Skeletal muscle tissue (tissue), 4 donors: ENCODE measurements around the gene MYORG. TPM values are rescaled to one million over a fixed set of nuclear protein-coding genes. Genes with fewer than 3 reads are reported as not detected.

Source experiments
- H3K27ac ChIP-seq: one replicate; pipeline ENCODE4 v1.7.0; 2013; ENCODE audit warnings: mild to moderate bottlenecking, low read depth, low read length, inconsistent platforms
- H3K27me3 ChIP-seq, 3 donors: one replicate each; pipeline ENCODE4 v1.7.0; 2013; ENCODE audit warnings: low read length in 3 of 3; ENCODE audit not compliant: control insufficient read depth in 3 of 3, insufficient read depth in 3 of 3
- H3K36me3 ChIP-seq, 3 donors: one replicate each; pipeline ENCODE4 v1.7.0; 2013; ENCODE audit warnings: low read length in 3 of 3; ENCODE audit not compliant: control insufficient read depth in 3 of 3, insufficient read depth in 3 of 3
- H3K4me1 ChIP-seq, 3 donors: one replicate each; pipeline ENCODE4 v1.7.0; 2013; ENCODE audit warnings: low read length in 3 of 3, mild to moderate bottlenecking in 3 of 3; ENCODE audit not compliant: control insufficient read depth in 3 of 3, insufficient read depth in 3 of 3
- H3K4me3 ChIP-seq, 3 donors: one replicate each; pipeline ENCODE4 v1.7.0; 2013; ENCODE audit warnings: low read length in 3 of 3
- H3K9ac ChIP-seq, 3 donors: one replicate each; pipeline ENCODE4 v1.7.0; 2013; ENCODE audit warnings: low read length in 3 of 3, mild to moderate bottlenecking in 3 of 3, moderate library complexity in 2 of 3, low read depth in 1 of 3
- H3K9me3 ChIP-seq, 3 donors: one replicate each; pipeline ENCODE4 v1.7.0; 2013; ENCODE audit warnings: low read length in 3 of 3; ENCODE audit not compliant: control insufficient read depth in 3 of 3
- total RNA-seq: library from RNA; depleted of rRNA; stranded (reverse); fragments of >200 nt; gene quantifications from one replicate; pipeline ENCODE4 v1.2.3, GENCODE V29; 2014
- donor health status: Osteomylitis.

Gene MYORG
- total RNA-seq, 1 donor from 2014 or later, result 4.2 TPM

DNA sequence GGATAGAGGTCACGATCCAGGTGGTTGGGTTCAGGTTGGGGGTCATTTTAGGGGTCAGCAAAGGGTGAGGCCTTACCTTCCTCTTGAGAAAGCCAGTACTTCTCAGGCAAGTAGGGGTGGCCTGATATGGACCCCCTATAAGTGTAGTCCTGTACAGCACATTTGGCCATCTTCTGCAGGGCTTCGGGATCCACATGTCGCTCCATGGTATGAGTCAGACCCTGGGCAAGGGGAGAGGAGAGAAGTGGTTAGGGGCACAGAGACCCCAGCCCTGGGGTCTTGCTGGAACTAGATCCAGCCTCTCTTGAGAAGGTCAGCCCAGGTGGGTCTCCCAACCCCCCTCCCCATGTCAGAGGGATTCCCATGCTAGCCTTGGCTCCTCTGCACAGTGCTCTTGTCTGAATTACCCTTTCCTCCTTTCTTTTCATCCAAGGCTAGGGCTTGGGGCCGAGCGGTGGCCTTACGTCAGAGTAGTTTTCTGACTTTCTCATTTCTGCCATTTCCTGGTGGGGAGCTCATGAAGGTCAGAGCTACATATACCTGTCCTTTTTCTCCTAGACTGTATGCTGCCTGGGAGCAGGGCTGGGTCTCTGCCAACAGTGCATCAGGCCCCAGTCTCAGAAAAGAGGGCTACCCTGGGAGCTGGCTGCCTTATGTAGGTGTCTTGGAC is 9.0 kb upstream of the MYORG start:
- Histone ChIP-seq H3K9me3 (no peaks in the 10 kb centered on the region), H3K4me1 (peaks cover 6 to 7% (median 6%) of the 10 kb centered on the region in 3 donors), H3K4me3 (no peak overlapping the region), H3K9ac (no peak overlapping the region), H3K27me3 (no peaks in the 10 kb centered on the region), H3K36me3 (no peaks in the 10 kb centered on the region), H3K27ac (no peak overlapping the region)

DNA sequence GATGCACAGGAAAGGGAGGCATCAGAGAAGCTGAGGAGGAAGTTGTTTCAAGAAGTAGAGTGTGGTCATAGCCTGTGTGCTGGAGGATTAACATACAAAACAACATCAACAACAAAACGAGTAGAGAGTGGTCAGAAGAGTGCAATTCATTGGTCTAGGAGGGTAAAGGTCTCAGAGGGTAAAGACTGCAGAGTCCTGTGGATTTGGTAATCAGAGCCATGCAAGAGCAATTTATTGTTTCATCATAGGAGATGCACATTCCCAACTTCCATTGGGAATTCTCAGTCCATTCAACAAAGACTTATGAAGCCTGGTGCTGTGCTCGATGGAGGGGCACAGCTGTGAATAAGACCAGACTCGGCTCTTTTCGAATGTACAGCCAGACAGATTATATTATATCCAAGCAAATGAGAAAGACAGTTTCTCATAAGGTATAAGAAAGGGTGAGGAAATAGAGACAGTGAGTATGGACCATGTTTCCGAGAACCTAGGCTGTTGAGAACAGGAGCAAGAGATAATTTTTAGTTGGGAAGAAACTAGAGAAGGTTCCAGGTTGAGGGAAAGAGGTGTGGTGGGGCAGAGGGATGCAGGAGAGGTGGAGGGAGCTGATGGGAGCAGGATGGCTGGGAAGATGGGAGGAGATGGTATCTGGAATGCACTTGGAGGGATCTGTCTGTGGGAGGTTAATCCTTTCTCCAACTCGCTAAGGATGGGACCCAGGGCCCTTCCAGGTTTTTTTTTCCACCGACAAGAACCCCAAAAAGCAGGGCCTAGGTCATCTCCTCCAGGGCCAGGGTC is 7.9 kb upstream of the MYORG start:
- Histone ChIP-seq H3K27me3 (no peaks in the 10 kb centered on the region), H3K9ac (no peak overlapping the region), H3K36me3 (no peaks in the 10 kb centered on the region), H3K4me3 (no peak overlapping the region), H3K4me1 (peaks cover 16 to 18% (median 17%) of the 10 kb centered on the region in 3 donors), H3K27ac (no peak overlapping the region), H3K9me3 (no peaks in the 10 kb centered on the region)

DNA sequence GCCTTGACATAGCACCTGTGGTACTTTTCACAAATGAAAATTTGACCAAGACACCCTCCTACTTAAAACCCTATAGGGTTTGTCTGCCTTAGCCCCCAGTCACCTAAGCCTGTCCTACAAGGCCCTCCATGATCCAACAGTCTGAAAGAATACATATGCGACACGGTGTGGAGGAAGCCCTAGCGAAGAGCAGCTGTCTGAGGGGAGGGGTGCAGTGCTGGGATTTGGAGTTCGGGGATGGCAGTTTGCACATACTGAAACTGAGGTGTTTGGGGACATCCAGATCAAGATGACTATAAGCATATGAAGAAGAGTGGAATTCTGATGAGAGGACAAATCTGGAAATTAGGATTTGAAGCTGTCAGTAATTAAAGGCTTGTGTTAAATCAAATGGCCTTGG is 7.2 kb upstream of the MYORG start:
- Histone ChIP-seq H3K4me1 (peaks cover 22 to 24% (median 22%) of the 10 kb centered on the region in 3 donors), H3K9ac (no peak overlapping the region), H3K27ac (no peak overlapping the region), H3K4me3 (no peak overlapping the region), H3K36me3 (no peaks in the 10 kb centered on the region), H3K9me3 (no peaks in the 10 kb centered on the region), H3K27me3 (no peaks in the 10 kb centered on the region)

DNA sequence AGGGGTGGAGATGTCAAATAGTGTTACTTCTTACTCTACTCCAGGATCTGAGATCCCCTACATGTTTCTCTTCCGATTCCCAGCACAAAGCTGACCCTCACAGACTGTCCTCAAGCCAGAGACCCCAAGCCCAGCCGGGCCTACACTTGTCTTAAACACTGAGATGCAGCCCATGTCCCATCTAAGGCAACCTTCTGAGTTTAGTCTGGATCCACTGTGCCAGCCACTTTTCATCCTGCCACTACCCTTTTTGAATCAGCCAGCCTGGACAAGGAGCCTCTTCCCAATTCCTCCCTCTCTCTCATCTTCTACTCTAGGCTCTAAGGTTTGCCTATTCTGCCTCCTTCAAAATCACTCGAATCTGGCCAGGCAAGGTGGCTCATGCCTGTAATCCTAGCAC is 6.2 kb upstream of the MYORG start:
- Histone ChIP-seq H3K9me3 (no peaks in the 10 kb centered on the region), H3K4me3 (no peak overlapping the region), H3K27ac (no peak overlapping the region), H3K4me1 (peaks cover 22 to 24% (median 22%) of the 10 kb centered on the region in 3 donors), H3K27me3 (no peaks in the 10 kb centered on the region), H3K36me3 (no peaks in the 10 kb centered on the region), H3K9ac (no peak overlapping the region)

DNA sequence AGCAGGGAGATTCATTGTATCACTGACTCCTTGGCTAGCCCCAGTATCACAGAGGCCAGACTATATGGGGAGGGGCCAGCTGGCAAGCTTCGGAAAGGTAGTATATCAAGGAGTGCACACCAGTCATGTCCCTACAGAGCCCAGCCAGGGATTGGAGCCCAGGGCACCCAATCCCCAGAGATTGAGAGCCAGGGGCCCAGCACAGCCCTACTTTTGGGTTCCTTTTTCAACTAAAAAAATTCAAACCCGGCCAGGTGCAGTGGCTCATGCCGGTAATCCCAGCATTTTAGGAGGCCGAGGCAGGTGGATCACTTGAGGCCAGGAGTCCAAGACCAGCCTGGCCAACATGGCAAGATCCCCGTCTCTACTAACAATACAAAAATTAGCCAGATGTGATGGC is 5.4 kb upstream of the MYORG start:
- Histone ChIP-seq H3K4me3 (no peak overlapping the region), H3K27ac (no peak overlapping the region), H3K27me3 (no peaks in the 10 kb centered on the region), H3K9ac (no peak overlapping the region), H3K36me3 (no peaks in the 10 kb centered on the region), H3K9me3 (no peaks in the 10 kb centered on the region), H3K4me1 (peaks cover 26 to 28% (median 27%) of the 10 kb centered on the region in 3 donors)

DNA sequence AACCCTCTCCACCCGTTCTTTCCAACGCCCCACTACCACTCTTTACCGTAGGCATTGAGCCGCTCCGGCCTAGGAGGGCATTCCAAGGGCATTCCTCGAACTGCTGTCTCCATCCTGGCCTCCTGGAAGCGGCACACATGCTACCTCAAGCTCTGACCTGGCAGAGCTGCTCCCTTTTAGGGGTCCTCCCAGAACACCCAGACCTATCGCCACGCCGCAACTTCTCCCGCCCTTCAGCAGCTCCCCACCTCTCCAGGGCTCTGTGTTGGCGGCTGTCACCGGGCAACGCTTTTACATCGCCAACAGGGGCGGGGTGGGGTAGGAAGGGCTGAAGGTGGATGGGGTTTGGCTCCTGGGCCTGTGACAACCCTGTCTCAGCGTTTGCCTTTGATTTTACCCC is 4.6 kb upstream of the MYORG start:
- Histone ChIP-seq H3K4me1 (peaks cover 26 to 33% (median 29%) of the 10 kb centered on the region in 3 donors), H3K9me3 (no peaks in the 10 kb centered on the region), H3K27ac (no peak overlapping the region), H3K4me3 (peak overlapping the region; percentile 75 to 87 (median 85)), H3K36me3 (no peaks in the 10 kb centered on the region), H3K9ac (peak overlapping the region; percentile 75 to 84 (median 83)), H3K27me3 (no peaks in the 10 kb centered on the region)

DNA sequence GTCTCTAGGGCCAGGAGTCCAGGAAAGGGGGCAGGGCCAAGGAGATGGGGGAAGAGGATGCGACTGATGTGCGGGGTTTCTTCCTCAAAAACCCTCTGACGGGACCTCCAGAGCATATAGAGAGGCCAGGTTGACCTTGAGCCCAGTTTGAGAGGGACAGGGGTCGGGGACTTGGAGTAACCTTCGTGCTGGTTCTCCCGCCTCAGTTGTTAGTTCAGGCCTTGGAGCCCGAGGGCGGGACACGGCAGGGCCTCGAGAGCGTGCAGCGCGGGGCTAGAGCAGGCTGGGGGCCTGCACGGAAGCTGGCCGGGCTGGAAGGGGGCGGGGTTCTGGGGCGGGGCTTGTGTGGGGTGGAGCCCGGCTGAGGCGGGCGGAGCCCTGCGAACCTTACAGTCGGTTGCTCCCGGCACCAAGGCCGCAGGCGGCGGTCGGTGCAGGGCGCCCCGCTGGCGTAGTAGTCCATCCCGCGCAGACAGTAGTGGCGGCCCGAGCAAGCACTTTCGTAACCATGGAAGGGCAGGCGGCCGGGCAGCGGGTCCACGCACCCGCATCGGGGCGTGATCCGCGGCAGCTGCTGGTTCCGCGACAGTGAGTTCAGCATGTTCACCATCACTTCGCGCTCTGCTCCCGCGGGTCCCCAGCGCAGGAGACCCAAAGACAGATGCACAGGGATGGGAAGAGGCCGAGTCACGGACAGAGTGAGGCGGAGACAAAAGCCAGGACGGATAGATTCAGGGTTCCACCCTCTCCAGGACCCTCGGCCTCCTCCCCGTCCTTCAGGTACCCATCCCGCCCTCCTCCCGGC is 4.0 kb upstream of the MYORG start:
- Histone ChIP-seq H3K9me3 (no peaks in the 10 kb centered on the region), H3K36me3 (no peaks in the 10 kb centered on the region), H3K27ac (peak overlapping the region; percentile 18), H3K9ac (peak overlapping the region; percentile 75 to 84 (median 83)), H3K27me3 (no peaks in the 10 kb centered on the region), H3K4me3 (peak overlapping the region; percentile 75 to 87 (median 85)), H3K4me1 (peaks cover 32 to 39% (median 33%) of the 10 kb centered on the region in 3 donors)

DNA sequence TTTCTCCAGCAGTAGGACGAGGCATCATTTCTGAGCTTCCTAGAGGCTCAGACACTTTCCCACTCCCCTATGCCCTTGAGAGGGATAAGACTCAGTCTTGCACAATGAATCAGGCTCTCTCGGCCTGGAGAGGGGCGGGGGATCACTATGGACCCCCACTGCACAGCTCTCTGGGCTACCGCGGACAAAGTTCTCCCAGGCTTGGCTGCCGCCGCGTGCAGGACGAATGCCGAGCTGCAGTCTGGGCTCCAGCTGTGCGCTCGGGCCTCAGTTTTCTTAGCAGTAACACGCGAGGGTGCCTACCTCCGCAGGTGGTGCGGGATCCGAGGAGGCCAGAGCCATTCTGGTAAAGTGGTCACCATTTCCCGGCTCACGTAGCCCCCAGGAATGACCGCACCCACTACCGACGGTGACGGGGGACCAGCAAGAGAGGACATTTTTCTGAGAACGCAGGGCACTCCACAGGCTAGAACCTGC is 3.4 kb upstream of the MYORG start:
- Histone ChIP-seq H3K9ac (peak overlapping the region in 2 of 3 donors; percentile 57 to 74), H3K36me3 (no peaks in the 10 kb centered on the region), H3K27ac (peak overlapping the region; percentile 18), H3K4me1 (peaks cover 39 to 46% (median 40%) of the 10 kb centered on the region in 3 donors), H3K4me3 (peak overlapping the region; percentile 61 to 85 (median 68)), H3K27me3 (no peaks in the 10 kb centered on the region), H3K9me3 (no peaks in the 10 kb centered on the region)

DNA sequence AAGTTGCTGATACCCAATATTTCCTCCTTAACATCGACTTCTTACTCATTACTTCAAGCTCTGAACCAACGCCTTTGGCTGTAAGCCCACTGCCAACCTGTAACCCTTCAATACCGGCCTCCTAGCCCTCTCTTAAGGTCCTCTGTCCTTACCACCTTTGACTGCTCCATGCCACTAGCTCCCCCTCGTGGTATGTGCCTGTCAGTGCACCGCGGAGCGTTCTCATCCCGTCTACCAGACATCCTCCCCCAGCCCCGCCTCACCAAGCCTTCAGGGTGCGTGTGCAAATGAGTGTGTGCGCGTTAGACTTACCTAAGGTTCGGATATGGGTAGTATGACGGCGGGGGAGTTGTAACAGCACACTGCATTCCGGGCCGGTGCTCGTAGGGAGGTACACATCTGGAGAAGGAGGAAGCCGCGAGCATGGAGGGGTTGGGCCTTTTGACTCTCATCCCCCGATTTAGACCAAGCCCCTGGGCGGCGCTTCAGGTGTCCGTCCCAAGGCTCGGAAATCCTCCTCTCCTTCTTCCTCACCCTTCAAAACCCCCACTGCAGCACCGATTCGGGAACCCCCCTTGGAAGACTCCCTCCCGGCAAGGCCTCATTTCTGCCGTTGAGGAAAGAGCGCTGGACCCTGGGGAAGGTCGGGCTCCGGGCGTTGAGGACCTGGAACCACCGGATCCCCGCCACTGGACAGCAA is 2.8 kb upstream of the MYORG start:
- peak overlapping the region; percentile 18 for H3K27ac ChIP-seq
- H3K36me3 ChIP-seq, result no peaks in the 10 kb centered on the region
- peak overlapping the region; percentile 24 to 68 (median 61) for H3K4me3 ChIP-seq
- peaks cover 43 to 49% (median 43%) of the 10 kb centered on the region in 3 donors for H3K4me1 ChIP-seq
- no peaks in the 10 kb centered on the region for H3K27me3 ChIP-seq
- no peak overlapping the region for H3K9ac ChIP-seq
- no peaks in the 10 kb centered on the region for H3K9me3 ChIP-seq
